Keratinocyte (primary cell): ENCODE results near the gene EXOC6B. TPM values are rescaled to one million over a fixed set of nuclear protein-coding genes. Genes with fewer than 3 reads are reported as not detected.

ENCODE experiments used
- DNase-seq: peaks from one replicate; pipeline ENCODE4 v3.0.0-alpha.2; 2011; ENCODE audit warnings: low read depth, missing footprints, low spot score
- FAIRE-seq: peaks from 2 replicates; lab custom pipeline; 2011; peaks lifted over from hg19 to GRCh38; lab: Jason Lieb, UNC
- H2AFZ ChIP-seq: 2 replicates; pipeline ENCODE4 v1.6.0; 2012; ENCODE audit warnings: low read length, control low read depth, inconsistent platforms; ENCODE audit not compliant: control insufficient read depth
- H3K27ac ChIP-seq: 2 replicates; pipeline ENCODE4 v1.5.1; 2011; ENCODE audit warnings: low read length; ENCODE audit not compliant: control insufficient read depth, insufficient read depth
- H3K27me3 ChIP-seq: 3 replicates; pipeline ENCODE4 v1.6.0; 2011; ENCODE audit warnings: low read length; ENCODE audit not compliant: control insufficient read depth, insufficient read depth; ENCODE audit errors: extremely low read depth
- H3K36me3 ChIP-seq, 2 experiments: 2 replicates in 1 of 2; 3 replicates in 1 of 2; pipeline ENCODE4 v1.5.1; 2011; ENCODE audit warnings: low read length in 2 of 2, mild to moderate bottlenecking in 1 of 2; ENCODE audit not compliant: control insufficient read depth in 2 of 2, insufficient read depth in 2 of 2; ENCODE audit errors: extremely low read depth in 1 of 2
- H3K4me1 ChIP-seq: 3 replicates; pipeline ENCODE4 v1.5.1; 2011; ENCODE audit warnings: low read length; ENCODE audit not compliant: control insufficient read depth, insufficient read depth; ENCODE audit errors: extremely low read depth
- H3K4me2 ChIP-seq: 3 replicates; pipeline ENCODE4 v1.6.0; 2011; ENCODE audit warnings: low read depth, low read length; ENCODE audit not compliant: control insufficient read depth, insufficient read depth; ENCODE audit errors: extremely low read depth
- H3K4me3 ChIP-seq, 3 experiments: fragments of 200-600 bp in 1 of 3; sonication (generic) in 1 of 3; 2 replicates in 2 of 3; 3 replicates in 1 of 3; pipeline ENCODE4 v1.5.1; 2011 to 2016; ENCODE audit warnings: low read length in 3 of 3, mild to moderate bottlenecking in 3 of 3, control low read depth in 2 of 3, inconsistent platforms in 1 of 3, low read depth in 1 of 3, mixed read lengths in 1 of 3, mixed run types in 1 of 3, moderate library complexity in 1 of 3; ENCODE audit not compliant: control insufficient read depth in 2 of 3, insufficient read depth in 2 of 3; ENCODE audit errors: extremely low read depth in 1 of 3
- H3K79me2 ChIP-seq: 2 replicates; pipeline ENCODE4 v1.6.0; 2012; ENCODE audit warnings: low read length; ENCODE audit not compliant: control insufficient read depth, insufficient read depth
- H3K9ac ChIP-seq: 3 replicates; pipeline ENCODE4 v1.6.0; 2011; ENCODE audit warnings: low read length; ENCODE audit not compliant: control insufficient read depth, insufficient read depth; ENCODE audit errors: extremely low read depth
- H3K9me1 ChIP-seq: 3 replicates; pipeline ENCODE4 v1.6.0; 2011; ENCODE audit warnings: low read length; ENCODE audit not compliant: control insufficient read depth, insufficient read depth; ENCODE audit errors: extremely low read depth
- H3K9me3 ChIP-seq: 2 replicates; pipeline ENCODE4 v1.5.1; 2012; ENCODE audit warnings: low read depth, low read length; ENCODE audit not compliant: control insufficient read depth
- H4K20me1 ChIP-seq: 3 replicates; pipeline ENCODE4 v1.6.0; 2011; ENCODE audit warnings: low read length; ENCODE audit not compliant: control insufficient read depth, insufficient read depth; ENCODE audit errors: extremely low read depth
- CTCF ChIP-seq, 3 experiments: IDR thresholded peaks in 1 of 3; conservative IDR thresholded peaks in 1 of 3; optimal IDR thresholded peaks in 1 of 3; 2 replicates in 2 of 3; 3 replicates in 1 of 3; pipeline versions ENCODE3 to v1.5.1; 2011; ENCODE audit warnings: low read length in 3 of 3, mild to moderate bottlenecking in 3 of 3, moderate library complexity in 2 of 3, control low read depth in 1 of 3, inconsistent platforms in 1 of 3; ENCODE audit not compliant: insufficient read depth in 2 of 3; ENCODE audit errors: extremely low read depth in 1 of 3
- EZH2 ChIP-seq: IDR thresholded peaks from one replicate; pipeline ENCODE4 v1.6.1; 2012; ENCODE audit warnings: inconsistent platforms, mild to moderate bottlenecking, low read length, moderate library complexity
- dilution Hi-C: fragments of 300-500 bp; cut with MboI; formaldehyde crosslinking; loops from one replicate; pipeline ENCODE4 v1.7.0; 2020; ENCODE audit warnings: low sequenced_read_pairs; ENCODE audit not compliant: extremely low pct_ligation_motif_present
- polyA plus RNA-seq, 5 experiments: library from polyadenylated mRNA; depleted of rRNA in 3 of 5; stranded (reverse) in 3 of 5; stranded (forward) in 1 of 5; unstranded in 1 of 5; fragments of >200 nt; gene quantifications; 1 replicate in 1 of 5; 2 replicates in 3 of 5; 3 replicates in 1 of 5; pipeline versions ENCODE4 v1.2.1 to v1.2.3, GENCODE V29; 2011 to 2012; ENCODE audit warnings: missing spikeins in 2 of 5, low read depth in 1 of 5, low replicate concordance in 1 of 5

Gene EXOC6B
- polyA plus RNA-seq, 1 donor (not counting 4 experiments of a cell fraction or from before 2014, with no cell fraction given): 37.3 TPM

- Histone ChIP-seq H3K4me2 (no peak overlapping the region), H4K20me1 (no peaks in the 10 kb centered on the region), H3K36me3 (no peaks in the 10 kb centered on the region), H3K79me2 (peaks cover 3% of the 10 kb centered on the region), H3K9ac (no peak overlapping the region), H3K9me1 (no peaks in the 10 kb centered on the region), H3K9me3 (no peaks in the 10 kb centered on the region), H3K4me1 (peaks cover 13% of the 10 kb centered on the region), H2AFZ (no peak overlapping the region), H3K4me3 (no peak overlapping the region), H3K27ac (no peak overlapping the region), H3K27me3 (no peaks in the 10 kb centered on the region)
- TF ChIP-seq EZH2 (no peak), CTCF (optimal IDR thresholded peaks at IDR 0.05 in 1 of 3, IDR thresholded peaks at IDR 0.05 in 1 of 3, conservative IDR thresholded peaks at IDR 0.05 in 1 of 3; ENCODE audit: extremely low read depth in 1 of 3, insufficient read depth in 2 of 3, low read length in 3 of 3) (no peak)
- DNase-seq: no peak
- FAIRE-seq: no peak
- dilution Hi-C loops: no loop called here
These were observed 78.5 kb downstream of the EXOC6B start for GRCh38 chr2:72747344-72747743.

- dilution Hi-C loops: no loop called here
- Histone ChIP-seq H4K20me1 (no peaks in the 10 kb centered on the region), H3K79me2 (peaks cover 3% of the 10 kb centered on the region), H3K27ac (no peak overlapping the region), H3K9me3 (no peaks in the 10 kb centered on the region), H3K4me2 (no peak overlapping the region), H3K27me3 (no peaks in the 10 kb centered on the region), H3K4me3 (no peak overlapping the region), H3K9me1 (no peaks in the 10 kb centered on the region), H3K4me1 (peaks cover 13% of the 10 kb centered on the region), H3K9ac (no peak overlapping the region), H3K36me3 (no peaks in the 10 kb centered on the region), H2AFZ (no peak overlapping the region)
- TF ChIP-seq CTCF (optimal IDR thresholded peaks at IDR 0.05 in 1 of 3, IDR thresholded peaks at IDR 0.05 in 1 of 3, conservative IDR thresholded peaks at IDR 0.05 in 1 of 3; ENCODE audit: extremely low read depth in 1 of 3, insufficient read depth in 2 of 3, low read length in 3 of 3) (peak in 2 of 3 experiments; percentile 54 to 55), EZH2 (no peak)
- FAIRE-seq (peak; percentile 49), DNase-seq (no peak)
These were observed 80.0 kb downstream of the EXOC6B start for GRCh38 chr2:72745679-72746368.
